GM23338 (cell line): ENCODE data around the gene RNF32. TPM values are rescaled to one million over a fixed set of nuclear protein-coding genes. Genes with fewer than 3 reads are reported as not detected.

Experiments used
- ATAC-seq: fragments of 200-7000 bp; cut with Tn5 transposase; 3 replicates; pipeline ENCODE4 v1.9.1; 2020
- DNase-seq: peaks from one replicate; pipeline ENCODE4 v3.0.0-alpha.2; 2015; ENCODE audit warnings: low spot score
- H2AFZ ChIP-seq: fragments of 200-600 bp; sonication (generic); 2 replicates; pipeline ENCODE4 v1.8.0; 2016; ENCODE audit warnings: antibody characterized with exemption, mild to moderate bottlenecking, moderate library complexity
- H3F3A ChIP-seq: fragments of 200-600 bp; sonication (generic); replicated peaks from 2 replicates; pipeline ENCODE4 v1.8.0; 2017; ENCODE audit warnings: antibody characterized with exemption, mixed run types, low read depth
- H3K27ac ChIP-seq: fragments of 200-600 bp; sonication (generic); 2 replicates; pipeline ENCODE4 v1.6.1; 2016; ENCODE audit warnings: low read depth
- H3K27me3 ChIP-seq: fragments of 200-600 bp; sonication (generic); 2 replicates; pipeline ENCODE4 v1.8.0; 2016; ENCODE audit warnings: mild to moderate bottlenecking, mixed run types, moderate library complexity; ENCODE audit not compliant: insufficient read depth
- H3K36me3 ChIP-seq: fragments of 200-600 bp; sonication (generic); 2 replicates; pipeline ENCODE4 v1.8.0; 2016; ENCODE audit warnings: mild to moderate bottlenecking; ENCODE audit not compliant: insufficient read depth
- H3K4me1 ChIP-seq: fragments of 200-600 bp; sonication (generic); 2 replicates; pipeline ENCODE4 v1.8.0; 2016; ENCODE audit warnings: mild to moderate bottlenecking, moderate library complexity; ENCODE audit not compliant: insufficient read depth
- H3K4me2 ChIP-seq: fragments of 200-600 bp; sonication (generic); 2 replicates; pipeline ENCODE4 v1.7.1; 2017; ENCODE audit warnings: mixed run types
- H3K4me3 ChIP-seq: fragments of 200-600 bp; sonication (generic); 2 replicates; pipeline ENCODE4 v1.6.1; 2016; ENCODE audit warnings: mixed run types
- H3K79me2 ChIP-seq: fragments of 200-600 bp; sonication (generic); replicated peaks from 2 replicates; pipeline ENCODE4 v1.8.0; 2017; ENCODE audit warnings: mild to moderate bottlenecking; ENCODE audit not compliant: insufficient read depth
- H3K9me2 ChIP-seq: fragments of 200-600 bp; sonication (generic); 2 replicates; pipeline ENCODE4 v1.8.0; 2017; ENCODE audit not compliant: insufficient read depth
- H4K20me1 ChIP-seq: fragments of 200-600 bp; sonication (generic); replicated peaks from 2 replicates; pipeline ENCODE4 v1.8.0; 2017; ENCODE audit warnings: mild to moderate bottlenecking; ENCODE audit not compliant: insufficient read depth
- H3K27ac Mint-ChIP-seq: 2 replicates; pipeline ENCODE4 v1.8.0; 2020; ENCODE audit warnings: inconsistent platforms, mild to moderate bottlenecking, moderate library complexity, mixed read lengths
- H3K27me3 Mint-ChIP-seq: 3 replicates; pipeline ENCODE4 v1.8.0; 2022; ENCODE audit warnings: low read depth, mild to moderate bottlenecking, moderate library complexity, mixed read lengths, inconsistent platforms; ENCODE audit not compliant: insufficient read depth, poor library complexity
- H3K36me3 Mint-ChIP-seq: 3 replicates; pipeline ENCODE4 v1.8.0; 2021; ENCODE audit warnings: low read depth, mild to moderate bottlenecking, inconsistent platforms, moderate library complexity, mixed read lengths
- H3K4me1 Mint-ChIP-seq: 3 replicates; pipeline ENCODE4 v1.8.0; 2020; ENCODE audit warnings: mild to moderate bottlenecking, inconsistent platforms, mixed read lengths
- H3K4me3 Mint-ChIP-seq: 3 replicates; pipeline ENCODE4 v1.8.0; 2021; ENCODE audit warnings: moderate library complexity, mild to moderate bottlenecking, inconsistent platforms, mixed read lengths
- H3K9me3 Mint-ChIP-seq: 3 replicates; pipeline ENCODE4 v1.8.0; 2020; ENCODE audit warnings: moderate library complexity, mild to moderate bottlenecking, inconsistent platforms, mixed read lengths
- CREB1 ChIP-seq: fragments of 250-450 bp; sonication (Bioruptor Pico); IDR thresholded peaks from 2 replicates; pipeline ENCODE4 v1.5.0; 2020; ENCODE audit warnings: low read depth, mild to moderate bottlenecking, moderate library complexity
- EZH2 ChIP-seq: fragments of 200-600 bp; sonication (generic); IDR thresholded peaks from one replicate; pipeline ENCODE4 v1.8.0; 2017; ENCODE audit warnings: antibody characterized with exemption, mild to moderate bottlenecking, low read depth; ENCODE audit not compliant: unreplicated experiment
- EZH2phosphoT487 ChIP-seq: fragments of 200-600 bp; sonication (generic); IDR thresholded peaks from one replicate; pipeline ENCODE4 v1.8.1; 2018; ENCODE audit warnings: antibody characterized with exemption; ENCODE audit not compliant: unreplicated experiment
- JUNB ChIP-seq: IDR thresholded peaks from one replicate; pipeline ENCODE4 v1.6.1; 2016; ENCODE audit warnings: antibody characterized with exemption; ENCODE audit not compliant: unreplicated experiment
- NANOG ChIP-seq: IDR thresholded peaks from 2 replicates; pipeline ENCODE4 v1.6.1; 2016; ENCODE audit warnings: antibody characterized with exemption, borderline replicate concordance
- POLR2AphosphoS5 ChIP-seq: IDR thresholded peaks from 2 replicates; pipeline ENCODE4 v1.6.1; 2016; ENCODE audit warnings: antibody characterized with exemption, low read depth
- STAT1 ChIP-seq: IDR thresholded peaks from one replicate; pipeline ENCODE4 v1.6.1; 2016; ENCODE audit warnings: antibody characterized with exemption; ENCODE audit not compliant: unreplicated experiment
- ZNF114 ChIP-seq: fragments of 250-450 bp; sonication (Bioruptor Pico); IDR thresholded peaks from 2 replicates; pipeline ENCODE4 v1.5.0; 2020; ENCODE audit warnings: mild to moderate bottlenecking, moderate library complexity
- ZNF331 ChIP-seq: fragments of 250-450 bp; sonication (Bioruptor Pico); IDR thresholded peaks from 2 replicates; pipeline ENCODE4 v1.5.0; 2020; ENCODE audit warnings: low read depth, mild to moderate bottlenecking, moderate library complexity
- ZNF462 ChIP-seq: fragments of 250-450 bp; sonication (Bioruptor Pico); IDR thresholded peaks from 2 replicates; pipeline ENCODE4 v1.5.0; 2020; ENCODE audit warnings: mild to moderate bottlenecking, moderate library complexity
- polyA plus RNA-seq: library from polyadenylated mRNA; unstranded; fragments of >200 nt; fragmentation: Nextera tagmentation; extraction: Ambion mirVana; gene quantifications from 2 replicates; pipeline ENCODE4 v1.2.1, GENCODE V29; 2016
- total RNA-seq: library from RNA; depleted of rRNA; stranded (reverse); fragments of >200 nt; shearing (Covaris generic); gene quantifications from 2 replicates; pipeline ENCODE4 v1.2.3, GENCODE V29; 2014
- TF ChIP-seq, protein P1 (sequence below): IDR thresholded peaks from 2 replicates; pipeline ENCODE4 v1.6.1; 2016; ENCODE audit warnings: antibody characterized with exemption
- TF ChIP-seq, protein P2 (sequence below), 2 experiments: fragments of 200-600 bp in 1 of 2; sonication (generic) in 1 of 2; conservative IDR thresholded peaks; 2 replicates each; pipeline versions ENCODE4 v1.5.1 to v1.6.1; 2016 to 2017; ENCODE audit warnings: antibody characterized with exemption in 2 of 2, low read depth in 2 of 2, mild to moderate bottlenecking in 2 of 2, moderate library complexity in 1 of 2

The RNF32 gene
- total and polyA plus RNA-seq, 2 experiments from 2014 or later, result 0.56 to 2.0 TPM

DNA sequence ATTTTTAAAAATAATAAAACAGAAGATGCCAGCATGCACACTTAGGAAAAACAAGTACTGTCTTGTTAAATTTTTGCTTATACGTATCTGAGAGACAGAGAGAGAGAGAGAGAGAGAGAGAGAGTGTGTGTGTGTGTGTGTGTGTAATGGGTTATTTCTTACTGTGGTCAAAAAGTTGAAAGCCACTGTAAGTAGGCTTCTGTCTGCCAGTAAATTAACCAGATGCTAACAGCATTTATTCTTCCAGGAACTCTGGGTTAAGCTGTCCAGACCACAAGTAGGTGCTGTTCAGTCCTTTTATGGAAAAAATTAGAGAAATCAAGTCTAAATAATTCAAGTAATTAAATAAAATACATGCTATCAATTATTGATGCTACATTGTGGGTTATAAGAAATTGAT, 39.7 kb downstream of the RNF32 start (continued):
- no peak for TF ChIP-seq ZNF462 (CRISPR knock-in tag)
- TF ChIP-seq, protein P1, sequence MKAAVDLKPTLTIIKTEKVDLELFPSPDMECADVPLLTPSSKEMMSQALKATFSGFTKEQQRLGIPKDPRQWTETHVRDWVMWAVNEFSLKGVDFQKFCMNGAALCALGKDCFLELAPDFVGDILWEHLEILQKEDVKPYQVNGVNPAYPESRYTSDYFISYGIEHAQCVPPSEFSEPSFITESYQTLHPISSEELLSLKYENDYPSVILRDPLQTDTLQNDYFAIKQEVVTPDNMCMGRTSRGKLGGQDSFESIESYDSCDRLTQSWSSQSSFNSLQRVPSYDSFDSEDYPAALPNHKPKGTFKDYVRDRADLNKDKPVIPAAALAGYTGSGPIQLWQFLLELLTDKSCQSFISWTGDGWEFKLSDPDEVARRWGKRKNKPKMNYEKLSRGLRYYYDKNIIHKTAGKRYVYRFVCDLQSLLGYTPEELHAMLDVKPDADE, result no peak
- no peak for TF ChIP-seq ZNF114 (CRISPR knock-in tag)
- TF ChIP-seq CREB1 (CRISPR knock-in tag), result no peak
- no peak for TF ChIP-seq STAT1
- TF ChIP-seq ZNF331 (CRISPR knock-in tag), result no peak

DNA sequence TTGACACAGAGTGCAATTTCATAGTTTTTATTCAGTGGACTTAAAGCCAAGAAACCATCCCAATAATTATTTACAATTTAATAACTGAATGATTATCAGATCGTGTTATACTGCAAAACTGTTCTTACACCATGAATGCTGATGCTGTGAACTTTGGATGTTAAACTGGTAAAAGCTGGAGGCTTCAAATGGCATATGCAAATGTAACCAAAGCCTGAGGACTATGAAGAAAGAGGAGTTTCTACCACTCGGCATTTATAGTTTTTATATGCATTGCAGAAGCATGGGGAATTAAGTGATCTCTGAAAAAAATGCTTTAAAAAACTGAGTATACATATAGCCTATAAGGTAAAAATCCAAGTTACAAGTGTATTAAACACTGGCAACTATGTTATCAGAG, 42.4 kb downstream of the RNF32 start:
- no peak for DNase-seq
- Histone ChIP-seq H3K79me2 (no peaks in the 10 kb centered on the region), H3K27ac (no peak overlapping the region), H3K27me3 (no peaks in the 10 kb centered on the region), H3F3A (no peaks in the 10 kb centered on the region), H3K9me2 (no peaks in the 10 kb centered on the region), H3K4me2 (no peak overlapping the region), H3K4me3 (no peak overlapping the region), H4K20me1 (0 out of 2 replicates have a peak, but pooled peaks cover 4% of the 10 kb centered on the region), H3K4me1 (no peaks in the 10 kb centered on the region), H3K36me3 (peaks cover 7% of the 10 kb centered on the region; the same call in 1 of the 2 replicates), H2AFZ (no peak overlapping the region)
- Mint-ChIP-seq H3K27ac (no peak overlapping the region), H3K9me3 (no peaks in the 10 kb centered on the region), H3K36me3 (peaks cover 5% of the 10 kb centered on the region; the same call in 2 of the 3 replicates), H3K27me3 (no peaks in the 10 kb centered on the region), H3K4me3 (no peak overlapping the region), H3K4me1 (no peaks in the 10 kb centered on the region)
- ATAC-seq, result no peak
- TF ChIP-seq POLR2AphosphoS5, result no peak
- TF ChIP-seq, protein P2, sequence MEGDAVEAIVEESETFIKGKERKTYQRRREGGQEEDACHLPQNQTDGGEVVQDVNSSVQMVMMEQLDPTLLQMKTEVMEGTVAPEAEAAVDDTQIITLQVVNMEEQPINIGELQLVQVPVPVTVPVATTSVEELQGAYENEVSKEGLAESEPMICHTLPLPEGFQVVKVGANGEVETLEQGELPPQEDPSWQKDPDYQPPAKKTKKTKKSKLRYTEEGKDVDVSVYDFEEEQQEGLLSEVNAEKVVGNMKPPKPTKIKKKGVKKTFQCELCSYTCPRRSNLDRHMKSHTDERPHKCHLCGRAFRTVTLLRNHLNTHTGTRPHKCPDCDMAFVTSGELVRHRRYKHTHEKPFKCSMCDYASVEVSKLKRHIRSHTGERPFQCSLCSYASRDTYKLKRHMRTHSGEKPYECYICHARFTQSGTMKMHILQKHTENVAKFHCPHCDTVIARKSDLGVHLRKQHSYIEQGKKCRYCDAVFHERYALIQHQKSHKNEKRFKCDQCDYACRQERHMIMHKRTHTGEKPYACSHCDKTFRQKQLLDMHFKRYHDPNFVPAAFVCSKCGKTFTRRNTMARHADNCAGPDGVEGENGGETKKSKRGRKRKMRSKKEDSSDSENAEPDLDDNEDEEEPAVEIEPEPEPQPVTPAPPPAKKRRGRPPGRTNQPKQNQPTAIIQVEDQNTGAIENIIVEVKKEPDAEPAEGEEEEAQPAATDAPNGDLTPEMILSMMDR (conservative IDR thresholded peaks at IDR 0.05; ENCODE audit: low read depth in 2 of 2), result no peak
- no peak for TF ChIP-seq JUNB
- no peak for TF ChIP-seq ZNF114 (CRISPR knock-in tag)
- TF ChIP-seq NANOG, result no peak
- TF ChIP-seq, protein P1, result no peak
- no peak for TF ChIP-seq STAT1
- no peak for TF ChIP-seq CREB1 (CRISPR knock-in tag)
- TF ChIP-seq EZH2phosphoT487, result no peak
- TF ChIP-seq EZH2, result no peak
